H9 (cell line): ENCODE measurements around the gene TPRG1. TPM values are rescaled to one million over a fixed set of nuclear protein-coding genes. Genes with fewer than 3 reads are reported as not detected.

ENCODE experiments used
- DNase-seq: peaks from one replicate; pipeline ENCODE4 v3.0.0-alpha.2; 2017
- H2AFZ ChIP-seq: one replicate; pipeline ENCODE4 v1.6.1; 2013; ENCODE audit warnings: mild to moderate bottlenecking, low read length, control low read depth, moderate library complexity
- H2AK5ac ChIP-seq: 2 replicates; pipeline ENCODE4 v1.6.1; 2013; ENCODE audit warnings: low read length, control low read depth, mixed read lengths; ENCODE audit not compliant: insufficient read length
- H2BK120ac ChIP-seq: one replicate; pipeline ENCODE4 v1.6.1; 2013; ENCODE audit warnings: low read depth, mild to moderate bottlenecking, low read length, control low read depth, inconsistent platforms; ENCODE audit not compliant: poor library complexity, severe bottlenecking
- H2BK12ac ChIP-seq: 2 replicates; pipeline ENCODE4 v1.6.1; 2013; ENCODE audit warnings: low read length, control low read depth, mixed read lengths, low read depth; ENCODE audit not compliant: insufficient read length
- H2BK15ac ChIP-seq: 2 replicates; pipeline ENCODE4 v1.6.1; 2013; ENCODE audit warnings: low read depth, low read length, control low read depth
- H2BK20ac ChIP-seq: one replicate; pipeline ENCODE4 v1.6.1; 2013; ENCODE audit warnings: low read depth, mild to moderate bottlenecking, low read length, control low read depth, inconsistent platforms; ENCODE audit not compliant: poor library complexity, severe bottlenecking
- H2BK5ac ChIP-seq: 2 replicates; pipeline ENCODE4 v1.6.1; 2013; ENCODE audit warnings: low read length, control low read depth, mixed read lengths; ENCODE audit not compliant: insufficient read length
- H3K14ac ChIP-seq: 2 replicates; pipeline ENCODE4 v1.6.1; 2013; ENCODE audit warnings: low read length, control low read depth; ENCODE audit not compliant: insufficient read depth
- H3K18ac ChIP-seq: 2 replicates; pipeline ENCODE4 v1.6.1; 2013; ENCODE audit warnings: low read depth, mild to moderate bottlenecking, mixed read lengths, low read length, control low read depth; ENCODE audit not compliant: insufficient read length
- H3K23ac ChIP-seq: 2 replicates; pipeline ENCODE4 v1.6.1; 2013; ENCODE audit warnings: low read length, control low read depth, mixed read lengths, low read depth; ENCODE audit not compliant: insufficient read length
- H3K23me2 ChIP-seq: 2 replicates; pipeline ENCODE4 v1.6.1; 2013; ENCODE audit warnings: low read depth, mild to moderate bottlenecking, mixed read lengths, low read length, control low read depth; ENCODE audit not compliant: insufficient read length, poor library complexity, severe bottlenecking
- H3K27ac ChIP-seq: 2 replicates; pipeline ENCODE4 v1.5.1; 2013; ENCODE audit warnings: low read length, control low read depth, mixed read lengths, low read depth; ENCODE audit not compliant: insufficient read length
- H3K27me3 ChIP-seq: 2 replicates; pipeline ENCODE4 v1.6.1; 2013; ENCODE audit warnings: low read length, control low read depth, inconsistent platforms; ENCODE audit not compliant: insufficient read depth
- H3K4ac ChIP-seq: 2 replicates; pipeline ENCODE4 v1.6.1; 2013; ENCODE audit warnings: low read depth, mild to moderate bottlenecking, control low read depth, inconsistent platforms, low read length, moderate library complexity
- H3K4me1 ChIP-seq: 2 replicates; pipeline ENCODE4 v1.6.1; 2013; ENCODE audit warnings: low read length, control low read depth, inconsistent platforms; ENCODE audit not compliant: insufficient read depth
- H3K4me2 ChIP-seq: 2 replicates; pipeline ENCODE4 v1.6.1; 2013; ENCODE audit warnings: low read length, control low read depth, mixed read lengths; ENCODE audit not compliant: insufficient read length, insufficient read depth
- H3K56ac ChIP-seq: 2 replicates; pipeline ENCODE4 v1.6.1; 2013; ENCODE audit warnings: low read depth, mild to moderate bottlenecking, mixed read lengths, low read length, control low read depth; ENCODE audit not compliant: insufficient read length
- H3K79me1 ChIP-seq: 2 replicates; pipeline ENCODE4 v1.6.1; 2013; ENCODE audit warnings: low read depth, mild to moderate bottlenecking, moderate library complexity, low read length, control low read depth, inconsistent platforms; ENCODE audit not compliant: insufficient read depth, poor library complexity, severe bottlenecking
- H3K79me2 ChIP-seq: 2 replicates; pipeline ENCODE4 v1.6.1; 2013; ENCODE audit warnings: low read length, control low read depth, inconsistent platforms; ENCODE audit not compliant: insufficient read depth
- H3K9ac ChIP-seq: 2 replicates; pipeline ENCODE4 v1.6.1; 2013; ENCODE audit warnings: low read length, control low read depth, mixed read lengths; ENCODE audit not compliant: insufficient read length; ENCODE audit errors: extremely low read depth
- H3K9me3 ChIP-seq: one replicate; pipeline ENCODE4 v1.6.1; 2013; ENCODE audit warnings: low read depth, low read length, inconsistent platforms; ENCODE audit not compliant: control insufficient read depth
- H3T11ph ChIP-seq: one replicate; pipeline ENCODE4 v1.6.1; 2013; ENCODE audit warnings: mild to moderate bottlenecking, low read length, control low read depth, inconsistent platforms
- H4K20me1 ChIP-seq: one replicate; pipeline ENCODE4 v1.6.1; 2013; ENCODE audit not compliant: control insufficient read depth, insufficient read length, insufficient read depth
- H4K5ac ChIP-seq: 2 replicates; pipeline ENCODE4 v1.6.1; 2013; ENCODE audit warnings: low read depth, mild to moderate bottlenecking, mixed read lengths, low read length, control low read depth; ENCODE audit not compliant: insufficient read length
- H4K8ac ChIP-seq: replicated peaks from 2 replicates; pipeline ENCODE4 v1.6.1; 2013; ENCODE audit warnings: low read length, control low read depth, mixed read lengths, low read depth; ENCODE audit not compliant: insufficient read length
- H4K91ac ChIP-seq: 2 replicates; pipeline ENCODE4 v1.6.1; 2013; ENCODE audit warnings: low read depth, mild to moderate bottlenecking, moderate library complexity, mixed read lengths, low read length, control low read depth; ENCODE audit not compliant: insufficient read length
- H3K27ac Mint-ChIP-seq, 3 experiments: 2 replicates in 2 of 3; 3 replicates in 1 of 3; pipeline ENCODE4 v1.8.0; 2020 to 2021; ENCODE audit warnings: mixed read lengths in 3 of 3, mild to moderate bottlenecking in 1 of 3, moderate library complexity in 1 of 3
- H3K27me3 Mint-ChIP-seq: 2 replicates; pipeline ENCODE4 v1.8.0; 2021; ENCODE audit warnings: low read depth, mild to moderate bottlenecking, moderate library complexity, mixed read lengths
- H3K36me3 Mint-ChIP-seq, 3 experiments: 2 replicates in 2 of 3; 3 replicates in 1 of 3; pipeline ENCODE4 v1.8.0; 2020 to 2021; ENCODE audit warnings: low read depth in 3 of 3, mixed read lengths in 3 of 3; ENCODE audit not compliant: insufficient read depth in 1 of 3
- H3K4me1 Mint-ChIP-seq, 2 experiments: 2 replicates each; pipeline ENCODE4 v1.8.0; 2020; ENCODE audit warnings: mixed read lengths in 2 of 2
- H3K4me3 Mint-ChIP-seq, 2 experiments: 2 replicates in 1 of 2; 3 replicates in 1 of 2; pipeline ENCODE4 v1.8.0; 2020 to 2021; ENCODE audit warnings: mild to moderate bottlenecking in 2 of 2, mixed read lengths in 2 of 2, moderate library complexity in 1 of 2
- H3K9me3 Mint-ChIP-seq, 2 experiments: 2 replicates in 1 of 2; 3 replicates in 1 of 2; pipeline ENCODE4 v1.8.0; 2020; ENCODE audit warnings: mild to moderate bottlenecking in 2 of 2, mixed read lengths in 2 of 2, moderate library complexity in 1 of 2
- CTCF ChIP-seq: fragments of 200-600 bp; sonication (generic); conservative IDR thresholded peaks from 3 replicates; pipeline ENCODE4 v1.8.0; 2021; ENCODE audit warnings: antibody characterized with exemption, mild to moderate bottlenecking
- WGBS: extraction: QIAGEN DNeasy Blood & Tissue Kit; methylation state at CpG from one replicate; pipeline ENCODE4 v1.1.7; 2013; ENCODE audit warnings: missing lambda C conversion rate, low lambda C conversion rate, mixed read lengths; ENCODE audit not compliant: insufficient read length; ENCODE audit errors: extremely low coverage; 5-methylcytosine and 5-hydroxymethylcytosine counted together
- total RNA-seq: library from RNA; stranded (reverse); gene quantifications from 2 replicates; pipeline ENCODE4 v1.2.1, GENCODE V29; 2021

The TPRG1 gene
- total RNA-seq, 1 experiment from 2014 or later = 0.66 TPM

- Histone ChIP-seq H4K20me1 (no peaks in the 10 kb centered on the region), H3K23ac (no peak overlapping the region), H3K18ac (no peak overlapping the region), H3K9ac (no peak overlapping the region), H2BK5ac (no peak overlapping the region), H3K23me2 (no peaks in the 10 kb centered on the region), H3K14ac (no peak overlapping the region), H2BK20ac (no peak overlapping the region), H2BK120ac (no peak overlapping the region), H3K9me3 (no peaks in the 10 kb centered on the region), H3K79me1 (no peaks in the 10 kb centered on the region), H3T11ph (no peak overlapping the region), H2BK15ac (no peak overlapping the region), H3K4ac (no peak overlapping the region), H4K8ac (no peak overlapping the region), H2AK5ac (no peak overlapping the region), H3K27ac (no peak overlapping the region), H3K27me3 (no peaks in the 10 kb centered on the region), H3K79me2 (no peaks in the 10 kb centered on the region), H4K91ac (no peak overlapping the region), H4K5ac (no peak overlapping the region), H2BK12ac (no peak overlapping the region), H3K4me1 (peaks cover 2% of the 10 kb centered on the region; the same call in 1 of the 2 replicates), H3K56ac (no peak overlapping the region), H3K4me2 (no peak overlapping the region), H2AFZ (no peak overlapping the region)
- H3K36me3 Mint-ChIP-seq = no peaks in the 10 kb centered on the region
- TF ChIP-seq CTCF = no peak
- no peaks in the 10 kb centered on the region for H3K27me3 Mint-ChIP-seq
- no peaks in the 10 kb centered on the region for H3K9me3 Mint-ChIP-seq
- WGBS = no CpG with 5 or more reads among the region's 7 CpGs
- peaks cover 12 to 17% of the 10 kb centered on the region in 2 experiments for H3K4me1 Mint-ChIP-seq
- H3K4me3 Mint-ChIP-seq = no peak overlapping the region
- no peak overlapping the region for H3K27ac Mint-ChIP-seq
- no peak for DNase-seq
Observed at GRCh38 chr3:189170559-189170958, 1.2 kb upstream of the TPRG1 start.
